Memory B cell (primary cell): ENCODE results near the gene SMTNL2.
A peak's percentile ranks its signal among the peaks of the same experiment; 100 is the strongest.
"Not testable (repeated sequence)": the region's sequence is repeated elsewhere in the genome, so short reads cannot be mapped to it uniquely, and the experiment has no call there.

Experiments
- ATAC-seq: fragments of 150-1000 bp; cut with Tn5 transposase; 2 replicates; pipeline ENCODE4 v1.10.0; 2021; ENCODE audit warnings: low read depth, mild to moderate bottlenecking, moderate library complexity
- DNase-seq, 2 donors: peaks; one replicate each; pipeline ENCODE4 v3.0.0; 2022; ENCODE audit warnings: low spot score in 2 of 2
- H3K27ac Mint-ChIP-seq: one replicate; pipeline ENCODE4 v1.8.0; 2022; ENCODE audit warnings: mild to moderate bottlenecking, moderate library complexity, mixed read lengths
- H3K27me3 Mint-ChIP-seq: one replicate; pipeline ENCODE4 v1.8.0; 2022; ENCODE audit warnings: mixed read lengths
- H3K36me3 Mint-ChIP-seq: one replicate; pipeline ENCODE4 v1.8.0; 2022; ENCODE audit warnings: mild to moderate bottlenecking, mixed read lengths
- H3K4me1 Mint-ChIP-seq: one replicate; pipeline ENCODE4 v1.8.0; 2022; ENCODE audit warnings: mixed read lengths
- H3K4me3 Mint-ChIP-seq: one replicate; pipeline ENCODE4 v1.8.0; 2022; ENCODE audit warnings: mild to moderate bottlenecking, moderate library complexity, mixed read lengths
- H3K9me3 Mint-ChIP-seq: one replicate; pipeline ENCODE4 v1.8.0; 2022; ENCODE audit warnings: mixed read lengths

Gene SMTNL2

GRCh38 chr17:4624451-4624911 lies 40.2 kb downstream of the SMTNL2 start:
- H3K4me1 Mint-ChIP-seq, H3K4me3 Mint-ChIP-seq, H3K9me3 Mint-ChIP-seq, H3K27me3 Mint-ChIP-seq, H3K27ac Mint-ChIP-seq, DNase-seq, ATAC-seq, H3K36me3 Mint-ChIP-seq: not testable (repeated sequence)

GRCh38 chr17:4625181-4625617 lies 40.9 kb downstream of the SMTNL2 start:
- ATAC-seq (no peak), DNase-seq (no peak)
- Mint-ChIP-seq H3K9me3 (peaks cover 1% of the 10 kb centered on the region), H3K27me3 (peaks cover 2% of the 10 kb centered on the region), H3K36me3 (peaks cover 4% of the 10 kb centered on the region), H3K4me3 (no peak overlapping the region), H3K4me1 (peaks cover 2% of the 10 kb centered on the region), H3K27ac (no peak overlapping the region)

DNA sequence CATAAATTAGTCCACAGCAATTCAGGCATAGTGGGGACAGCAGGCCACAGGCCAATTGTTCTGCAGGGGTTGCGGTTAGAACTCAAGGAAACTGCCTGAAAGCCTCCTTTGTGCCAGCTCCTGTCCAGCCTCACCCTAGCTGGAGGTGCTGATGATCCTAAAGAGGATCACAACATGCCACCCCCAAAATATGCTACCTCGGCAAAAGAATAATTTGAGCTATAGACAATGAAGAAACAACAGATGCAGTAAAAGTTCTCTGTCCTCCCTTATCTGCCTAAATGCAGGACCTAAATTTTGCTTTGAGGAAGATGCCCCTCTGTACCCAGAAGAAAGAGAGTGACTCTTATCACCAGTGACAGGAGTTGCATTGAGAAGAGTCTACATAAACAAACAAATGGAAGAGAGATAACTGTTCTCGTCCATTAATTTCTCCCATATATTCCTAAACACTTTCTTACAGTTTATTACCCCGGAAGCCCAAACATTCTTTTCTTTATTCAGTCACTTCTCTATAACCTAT lies 42.5 kb downstream of the SMTNL2 start:
- H3K4me3 Mint-ChIP-seq = no peak overlapping the region
- H3K4me1 Mint-ChIP-seq = peaks cover 5% of the 10 kb centered on the region
- H3K36me3 Mint-ChIP-seq = peaks cover 4% of the 10 kb centered on the region
- H3K9me3 Mint-ChIP-seq = peaks cover 1% of the 10 kb centered on the region
- no peak for ATAC-seq
- H3K27me3 Mint-ChIP-seq = peaks cover 2% of the 10 kb centered on the region
- no peak overlapping the region for H3K27ac Mint-ChIP-seq
- no peak for DNase-seq

- DNase-seq (no peak), ATAC-seq (no peak)
- peaks cover 17% of the 10 kb centered on the region for H3K4me1 Mint-ChIP-seq
- H3K9me3 Mint-ChIP-seq = no peaks in the 10 kb centered on the region
- no peaks in the 10 kb centered on the region for H3K27me3 Mint-ChIP-seq
- no peaks in the 10 kb centered on the region for H3K36me3 Mint-ChIP-seq
- no peak overlapping the region for H3K4me3 Mint-ChIP-seq
- H3K27ac Mint-ChIP-seq = no peak overlapping the region
Measured at GRCh38 chr17:4631431-4631830, 47.1 kb downstream of the SMTNL2 start.

GRCh38 chr17:4631836-4632580 lies 47.7 kb downstream of the SMTNL2 start:
- no peaks in the 10 kb centered on the region for H3K36me3 Mint-ChIP-seq
- peaks cover 22% of the 10 kb centered on the region for H3K4me1 Mint-ChIP-seq
- ATAC-seq (no peak), DNase-seq (no peak)
- H3K9me3 Mint-ChIP-seq = no peaks in the 10 kb centered on the region
- H3K27ac Mint-ChIP-seq = peak overlapping the region; percentile 11
- H3K27me3 Mint-ChIP-seq = no peaks in the 10 kb centered on the region
- H3K4me3 Mint-ChIP-seq = no peak overlapping the region

- Mint-ChIP-seq H3K27ac (no peak overlapping the region), H3K36me3 (no peaks in the 10 kb centered on the region)
Measured at GRCh38 chr17:4632581-4632920, 48.2 kb downstream of the SMTNL2 start.

DNA sequence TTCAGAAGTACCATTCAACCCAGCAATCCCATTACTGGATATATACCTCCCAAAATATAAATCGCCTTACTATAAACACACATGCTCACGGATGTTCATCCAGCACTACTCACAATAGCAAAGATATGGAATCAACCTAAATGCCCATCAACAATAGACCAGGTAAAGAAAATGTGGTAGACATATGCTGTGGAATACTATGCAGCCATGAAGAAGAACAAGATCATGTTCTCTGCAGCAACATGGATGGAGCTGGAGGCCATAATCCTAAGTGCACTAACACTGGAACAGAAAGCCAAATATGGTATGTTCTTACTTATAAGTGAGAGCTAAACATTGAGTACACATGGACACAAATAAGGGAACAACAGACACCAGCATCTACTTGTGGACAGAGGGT lies 49.3 kb downstream of the SMTNL2 start:
- H3K9me3 Mint-ChIP-seq = no peaks in the 10 kb centered on the region
- H3K27ac Mint-ChIP-seq = no peak overlapping the region
- H3K36me3 Mint-ChIP-seq = no peaks in the 10 kb centered on the region
- ATAC-seq = no peak
- DNase-seq = no peak
- H3K4me3 Mint-ChIP-seq = no peak overlapping the region
- peaks cover 28% of the 10 kb centered on the region for H3K4me1 Mint-ChIP-seq
- peaks cover 5% of the 10 kb centered on the region for H3K27me3 Mint-ChIP-seq

More at GRCh38 chr17:4632581-4632920, 48.2 kb downstream of the SMTNL2 start:
- H3K4me1 Mint-ChIP-seq = peaks cover 22% of the 10 kb centered on the region
- no peaks in the 10 kb centered on the region for H3K27me3 Mint-ChIP-seq
- no peak overlapping the region for H3K4me3 Mint-ChIP-seq
- no peak for DNase-seq
- H3K9me3 Mint-ChIP-seq = no peaks in the 10 kb centered on the region
- no peak for ATAC-seq

DNA sequence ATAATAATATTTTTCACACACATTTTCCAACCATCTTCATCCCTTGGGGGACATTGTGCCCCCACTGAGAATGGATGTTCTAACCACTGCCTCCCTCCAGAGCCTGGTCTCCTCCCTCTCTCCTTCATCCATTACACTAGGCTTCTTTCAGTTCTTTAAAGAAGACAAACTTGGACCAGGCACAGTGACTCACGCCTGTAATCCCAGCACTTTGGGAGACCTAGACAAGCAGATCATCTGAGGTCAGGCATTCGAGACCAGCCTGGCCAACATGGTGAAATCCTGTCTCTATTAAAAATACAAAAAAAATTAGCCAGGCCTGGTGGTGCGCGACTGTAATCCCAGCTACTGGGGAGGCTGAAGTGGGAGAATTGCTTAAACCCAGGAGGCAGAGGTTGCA lies 50.6 kb downstream of the SMTNL2 start:
- DNase-seq = no peak

GRCh38 chr17:4635823-4636375 lies 51.6 kb downstream of the SMTNL2 start:
- H3K4me1 Mint-ChIP-seq = peaks cover 37% of the 10 kb centered on the region
- peaks cover 11% of the 10 kb centered on the region for H3K27me3 Mint-ChIP-seq
- H3K9me3 Mint-ChIP-seq = no peaks in the 10 kb centered on the region
- H3K36me3 Mint-ChIP-seq = no peaks in the 10 kb centered on the region
- H3K4me3 Mint-ChIP-seq = peak overlapping the region; percentile 87
- no peak overlapping the region for H3K27ac Mint-ChIP-seq
- peak; percentile 86 for ATAC-seq
- peak in 1 of 2 donors; percentile 24 for DNase-seq

More for the DNA sequence above, 50.6 kb downstream of the SMTNL2 start:
- no peak for ATAC-seq
- H3K36me3 Mint-ChIP-seq = no peaks in the 10 kb centered on the region
- peaks cover 35% of the 10 kb centered on the region for H3K4me1 Mint-ChIP-seq
- peaks cover 11% of the 10 kb centered on the region for H3K27me3 Mint-ChIP-seq
- no peak overlapping the region for H3K4me3 Mint-ChIP-seq
- H3K27ac Mint-ChIP-seq = no peak overlapping the region
- H3K9me3 Mint-ChIP-seq = no peaks in the 10 kb centered on the region

DNA sequence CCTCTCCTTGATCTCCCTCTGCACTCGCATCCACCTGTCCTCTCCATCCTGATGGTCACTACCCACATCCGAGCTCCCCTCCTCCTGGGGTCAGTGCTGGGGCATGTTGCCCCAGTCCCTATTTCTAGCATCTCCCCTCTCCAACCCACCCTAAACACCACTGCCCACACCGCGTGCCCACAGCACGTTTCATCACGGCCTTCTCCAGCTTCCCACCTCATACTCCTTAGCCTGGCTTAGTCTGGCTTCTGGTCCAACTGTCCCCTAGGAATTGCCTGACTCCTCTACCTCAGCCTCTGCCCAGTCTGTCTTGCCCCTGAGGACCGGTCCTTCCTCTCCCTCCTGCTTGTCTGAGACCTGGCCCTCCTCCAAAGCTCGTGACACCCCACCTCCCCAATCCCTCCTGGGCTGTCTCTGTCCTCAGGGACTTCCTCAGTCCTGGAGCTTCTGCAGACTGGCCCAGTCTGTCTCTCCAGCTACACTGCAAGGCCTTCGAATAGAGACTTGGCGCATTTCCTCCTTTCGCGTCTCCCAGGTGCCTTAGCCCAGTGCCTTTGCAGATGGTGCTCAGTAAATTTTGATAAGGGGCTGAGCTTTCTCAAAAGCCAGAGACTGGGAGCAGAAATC lies 52.3 kb downstream of the SMTNL2 start:
- H3K27ac Mint-ChIP-seq = no peak overlapping the region
- peaks cover 37% of the 10 kb centered on the region for H3K4me1 Mint-ChIP-seq
- H3K36me3 Mint-ChIP-seq = no peaks in the 10 kb centered on the region
- H3K27me3 Mint-ChIP-seq = peaks cover 13% of the 10 kb centered on the region
- no peak for DNase-seq
- ATAC-seq = no peak
- H3K4me3 Mint-ChIP-seq = peak overlapping the region; percentile 87
- no peaks in the 10 kb centered on the region for H3K9me3 Mint-ChIP-seq

GRCh38 chr17:4638766-4639165 lies 54.4 kb downstream of the SMTNL2 start:
- not testable (repeated sequence) for H3K36me3 Mint-ChIP-seq, H3K27ac Mint-ChIP-seq
- H3K4me3 Mint-ChIP-seq = peak overlapping the region; percentile 87

GRCh38 chr17:4639301-4640059 lies 55.2 kb downstream of the SMTNL2 start:
- peaks cover 41% of the 10 kb centered on the region for H3K4me1 Mint-ChIP-seq
- not testable (repeated sequence) for H3K27ac Mint-ChIP-seq, H3K9me3 Mint-ChIP-seq, H3K36me3 Mint-ChIP-seq
- ATAC-seq (peak; percentile 55), DNase-seq (peak; percentile 23 to 34)
- H3K4me3 Mint-ChIP-seq = peak overlapping the region; percentile 87
- H3K27me3 Mint-ChIP-seq = peaks cover 23% of the 10 kb centered on the region

More at GRCh38 chr17:4638766-4639165, 54.4 kb downstream of the SMTNL2 start:
- not testable (repeated sequence) for DNase-seq, ATAC-seq, H3K9me3 Mint-ChIP-seq
- H3K4me1 Mint-ChIP-seq = peaks cover 41% of the 10 kb centered on the region
- peaks cover 20% of the 10 kb centered on the region for H3K27me3 Mint-ChIP-seq

GRCh38 chr17:4640569-4641188 lies 56.4 kb downstream of the SMTNL2 start:
- not testable (repeated sequence) for ATAC-seq, DNase-seq

More at GRCh38 chr17:4640569-4641188, 56.4 kb downstream of the SMTNL2 start:
- Mint-ChIP-seq H3K27me3 (peaks cover 30% of the 10 kb centered on the region), H3K4me1 (peaks cover 34% of the 10 kb centered on the region)
- not testable (repeated sequence) for H3K9me3 Mint-ChIP-seq, H3K36me3 Mint-ChIP-seq, H3K4me3 Mint-ChIP-seq, H3K27ac Mint-ChIP-seq
